GM12865 (cell line): ENCODE results near the gene RDH8.

Experiments
- DNase-seq: peaks from one replicate; pipeline ENCODE4 v3.0.0; 2010; ENCODE audit warnings: low read depth
- H3K4me3 ChIP-seq: 2 replicates; pipeline ENCODE4 v1.5.1; 2011; ENCODE audit warnings: mild to moderate bottlenecking, low read depth, low read length, control low read depth
- TF ChIP-seq, protein P1 (sequence below): IDR thresholded peaks from 2 replicates; pipeline ENCODE4 v1.5.1; 2011; ENCODE audit warnings: low read length, control low read depth, low read depth, inconsistent platforms; ENCODE audit not compliant: insufficient read depth; ENCODE audit errors: missing control alignments

Gene RDH8

GRCh38 chr19:10013316-10013715, at the start of gene RDH8:
RDH8 (plus strand) TSS chr19:10013483; CDS start chr19:10013498, 15 bp downstream.
- TF ChIP-seq, protein P1, sequence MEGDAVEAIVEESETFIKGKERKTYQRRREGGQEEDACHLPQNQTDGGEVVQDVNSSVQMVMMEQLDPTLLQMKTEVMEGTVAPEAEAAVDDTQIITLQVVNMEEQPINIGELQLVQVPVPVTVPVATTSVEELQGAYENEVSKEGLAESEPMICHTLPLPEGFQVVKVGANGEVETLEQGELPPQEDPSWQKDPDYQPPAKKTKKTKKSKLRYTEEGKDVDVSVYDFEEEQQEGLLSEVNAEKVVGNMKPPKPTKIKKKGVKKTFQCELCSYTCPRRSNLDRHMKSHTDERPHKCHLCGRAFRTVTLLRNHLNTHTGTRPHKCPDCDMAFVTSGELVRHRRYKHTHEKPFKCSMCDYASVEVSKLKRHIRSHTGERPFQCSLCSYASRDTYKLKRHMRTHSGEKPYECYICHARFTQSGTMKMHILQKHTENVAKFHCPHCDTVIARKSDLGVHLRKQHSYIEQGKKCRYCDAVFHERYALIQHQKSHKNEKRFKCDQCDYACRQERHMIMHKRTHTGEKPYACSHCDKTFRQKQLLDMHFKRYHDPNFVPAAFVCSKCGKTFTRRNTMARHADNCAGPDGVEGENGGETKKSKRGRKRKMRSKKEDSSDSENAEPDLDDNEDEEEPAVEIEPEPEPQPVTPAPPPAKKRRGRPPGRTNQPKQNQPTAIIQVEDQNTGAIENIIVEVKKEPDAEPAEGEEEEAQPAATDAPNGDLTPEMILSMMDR, result no peak
- no peak for DNase-seq
- no peak within 1 kb of the TSS for H3K4me3 ChIP-seq

DNA sequence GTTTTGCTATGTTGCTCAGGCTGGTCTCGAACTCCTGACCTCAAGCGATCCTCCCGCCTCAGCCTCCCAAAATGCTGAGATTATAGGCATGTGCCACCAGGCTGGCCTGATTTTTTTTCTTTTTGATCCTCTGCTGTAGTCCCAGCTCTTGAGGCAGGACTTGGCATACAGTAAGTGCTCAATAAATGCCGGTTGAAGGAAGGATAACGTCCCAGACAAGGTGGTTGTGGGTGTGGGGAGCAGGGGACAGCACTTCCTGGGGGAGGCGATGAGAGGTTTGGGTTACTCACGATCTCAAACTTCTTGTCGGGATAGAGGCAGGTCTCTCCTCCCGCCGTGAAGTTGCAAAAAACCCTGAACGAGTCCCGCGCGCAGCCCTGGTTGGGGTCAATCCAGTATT, 47.3 kb upstream of the RDH8 start:
- TF ChIP-seq, protein P1, result no peak
- no peak overlapping the region for H3K4me3 ChIP-seq
- no peak for DNase-seq

DNA sequence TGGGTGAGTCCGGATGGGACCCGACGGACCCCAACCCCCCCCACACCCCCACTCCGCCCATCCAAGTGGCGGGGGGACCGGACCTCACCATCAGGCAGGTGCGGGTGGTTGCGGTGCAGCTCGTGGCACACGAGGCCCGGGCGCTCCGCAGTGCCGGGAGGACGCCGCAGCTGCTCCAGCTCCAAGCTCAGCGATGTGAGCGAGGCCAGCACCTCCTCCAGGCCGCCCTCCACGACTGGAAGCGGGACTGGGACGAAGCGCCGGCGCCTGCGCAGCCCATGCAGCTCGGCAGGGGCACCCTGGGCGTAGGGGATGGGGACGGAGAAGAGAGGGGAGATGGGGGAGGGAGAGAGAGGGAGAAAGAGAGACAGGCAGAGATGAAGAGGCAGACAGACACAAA, 46.8 kb upstream of the RDH8 start:
- H3K4me3 ChIP-seq, result no peak overlapping the region
- DNase-seq, result no peak
- TF ChIP-seq, protein P1, result no peak

GRCh38 chr19:9967326-9967725, 46.0 kb upstream of the RDH8 start:
- no peak for DNase-seq
- TF ChIP-seq, protein P1, result no peak
- H3K4me3 ChIP-seq, result no peak overlapping the region

DNA sequence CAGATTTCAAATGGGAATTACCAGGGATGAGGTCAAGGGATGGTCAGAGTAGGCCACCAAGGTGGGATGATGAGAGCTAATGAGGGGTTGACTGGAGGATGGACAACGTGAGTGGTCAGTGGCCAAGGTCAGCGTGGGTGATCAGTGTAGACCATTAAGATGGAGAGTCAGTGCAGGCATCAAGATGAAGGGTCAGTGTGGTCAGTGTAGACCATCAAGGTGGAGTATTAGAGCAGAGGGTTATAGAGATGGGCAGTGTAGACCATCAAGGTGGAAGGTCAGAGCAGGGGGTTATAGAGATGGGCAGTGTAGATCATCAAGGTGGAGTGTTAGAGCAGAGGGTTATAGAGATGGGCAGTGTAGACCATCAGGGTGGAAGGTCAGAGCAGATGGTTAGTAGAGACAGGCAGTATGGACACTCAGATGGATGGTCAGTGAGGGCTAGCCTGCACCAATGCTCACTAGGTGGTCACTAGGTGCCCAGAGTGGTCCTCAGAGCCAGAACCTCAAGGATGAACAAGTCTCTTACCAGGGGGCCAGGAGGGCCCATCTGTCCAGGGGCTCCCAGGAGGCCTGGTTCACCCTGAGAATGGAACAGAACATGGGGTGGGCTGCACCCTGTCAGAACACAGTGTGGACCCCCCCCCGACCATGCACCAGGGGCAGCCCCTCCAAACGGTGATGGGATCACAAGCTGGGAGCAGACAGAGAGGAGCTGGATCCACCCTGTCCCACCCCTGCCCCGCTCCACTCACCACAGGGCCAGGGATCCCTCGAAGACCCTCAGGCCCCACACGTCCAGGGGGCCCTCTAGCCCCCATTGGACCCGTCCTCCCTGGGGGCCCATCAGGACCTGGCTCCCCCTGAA, 44.2 kb upstream of the RDH8 start:
- TF ChIP-seq, protein P1, result no peak

GRCh38 chr19:9969688-9969975, 43.7 kb upstream of the RDH8 start:
- TF ChIP-seq, protein P1, result no peak
- H3K4me3 ChIP-seq, result no peak overlapping the region
- DNase-seq, result no peak

More for the DNA sequence above, 44.2 kb upstream of the RDH8 start:
- DNase-seq, result no peak
- H3K4me3 ChIP-seq, result no peak overlapping the region

GRCh38 chr19:9970481-9970880, 42.8 kb upstream of the RDH8 start:
- no peak overlapping the region for H3K4me3 ChIP-seq
- DNase-seq, result no peak
- TF ChIP-seq, protein P1, result no peak
